HepG2 (cell line): ENCODE data around the gene LDAH. TPM values are rescaled to one million over a fixed set of nuclear protein-coding genes. Genes with fewer than 3 reads are reported as not detected.

ENCODE experiments used
- ATF1 ChIP-seq: IDR thresholded peaks from 2 replicates; pipeline ENCODE4 v1.6.1; 2016; ENCODE audit warnings: mild to moderate bottlenecking, control low read depth
- BCL6 ChIP-seq: IDR thresholded peaks from 2 replicates; pipeline ENCODE4 v1.6.1; 2016; ENCODE audit warnings: missing genetic modification reagents, missing compliant biosample characterization
- BORCS8-MEF2B ChIP-seq: sonication (generic); formaldehyde crosslinking; IDR thresholded peaks from 2 replicates; pipeline ENCODE4 v1.8.0; 2022; ENCODE audit warnings: mild to moderate bottlenecking, missing genetic modification reagents
- CHD4 ChIP-seq: fragments of 200-600 bp; sonication (generic); IDR thresholded peaks from 2 replicates; pipeline ENCODE4 v1.7.0; 2017; ENCODE audit warnings: mild to moderate bottlenecking, low read length, borderline replicate concordance
- DMTF1 ChIP-seq: sonication (generic); formaldehyde crosslinking; IDR thresholded peaks from 2 replicates; pipeline ENCODE4 v1.4.0; 2020; ENCODE audit warnings: mild to moderate bottlenecking, missing genetic modification reagents
- ELF1 ChIP-seq: sonication (generic); formaldehyde crosslinking; IDR thresholded peaks from 2 replicates; pipeline ENCODE4 v1.4.0; 2020; ENCODE audit warnings: missing genetic modification reagents
- FOXO4 ChIP-seq: sonication (generic); formaldehyde crosslinking; conservative IDR thresholded peaks from 2 replicates; pipeline ENCODE4 v1.8.1; 2023; ENCODE audit warnings: missing genetic modification reagents
- MBNL3 ChIP-seq: fragments of 250-450 bp; sonication (Bioruptor Pico); conservative IDR thresholded peaks from 2 replicates; pipeline ENCODE4 v1.8.0; 2022; ENCODE audit warnings: mild to moderate bottlenecking, inconsistent platforms
- MTF2 ChIP-seq: sonication (generic); formaldehyde crosslinking; IDR thresholded peaks from 2 replicates; pipeline ENCODE4 v1.5.0; 2020; ENCODE audit warnings: missing genetic modification reagents, borderline replicate concordance
- POLR2A ChIP-seq, 2 experiments: IDR thresholded peaks; 2 replicates each; pipeline ENCODE4 v1.6.1; 2011; ENCODE audit warnings: low read depth in 2 of 2, low read length in 2 of 2, mild to moderate bottlenecking in 1 of 2, moderate library complexity in 1 of 2; ENCODE audit not compliant: insufficient read depth in 1 of 2
- RCOR2 ChIP-seq: IDR thresholded peaks from 2 replicates; pipeline ENCODE4 v1.6.1; 2016; ENCODE audit warnings: missing biosample characterization, missing genetic modification reagents
- REST ChIP-seq, 2 experiments: IDR thresholded peaks; 2 replicates each; pipeline ENCODE4 v1.6.1; 2011 to 2012; ENCODE audit warnings: low read length in 2 of 2, borderline replicate concordance in 1 of 2, low read depth in 1 of 2, mild to moderate bottlenecking in 1 of 2, moderate library complexity in 1 of 2
- SP140L ChIP-seq: sonication (generic); formaldehyde crosslinking; IDR thresholded peaks from 2 replicates; pipeline ENCODE4 v1.4.0; 2020; ENCODE audit warnings: missing genetic modification reagents, borderline replicate concordance
- SUZ12 ChIP-seq: fragments of 150-350 bp; IDR thresholded peaks from 2 replicates; pipeline ENCODE4 v1.6.1; 2014; ENCODE audit warnings: low read depth, low read length
- TBP ChIP-seq: sonication (generic); formaldehyde crosslinking; IDR thresholded peaks from 2 replicates; pipeline ENCODE4 v1.5.0; 2020; ENCODE audit warnings: missing genetic modification reagents
- ZBTB38 ChIP-seq: sonication (generic); formaldehyde crosslinking; IDR thresholded peaks from 2 replicates; pipeline ENCODE4 v1.5.1; 2020; ENCODE audit warnings: mild to moderate bottlenecking, missing genetic modification reagents
- ZNF280D ChIP-seq: sonication (generic); formaldehyde crosslinking; IDR thresholded peaks from 2 replicates; pipeline ENCODE4 v1.5.1; 2020; ENCODE audit warnings: mild to moderate bottlenecking, missing genetic modification reagents
- ZNF296 ChIP-seq: sonication (generic); formaldehyde crosslinking; conservative IDR thresholded peaks from 2 replicates; pipeline ENCODE4 v1.5.0; 2020; ENCODE audit warnings: mild to moderate bottlenecking, missing genetic modification reagents
- ZNF841 ChIP-seq: sonication (generic); formaldehyde crosslinking; IDR thresholded peaks from 2 replicates; pipeline ENCODE4 v1.8.1; 2023; ENCODE audit warnings: missing genetic modification reagents, borderline replicate concordance
- polyA plus RNA-seq, 8 experiments: library from polyadenylated mRNA; depleted of rRNA in 3 of 8; stranded (reverse) in 7 of 8; unstranded in 1 of 8; fragments of >200 nt; fragmentation: Illumina TruSeq in 4 of 8; extraction: Trizol in 4 of 8; gene quantifications; 2 replicates each; pipeline versions ENCODE4 v1.2.1 to v1.2.3, GENCODE V29; 2011 to 2016; ENCODE audit warnings: low read depth in 4 of 8, missing spikeins in 1 of 8, mixed read lengths in 1 of 8; ENCODE audit not compliant: insufficient read depth in 1 of 8
- total RNA-seq, 5 experiments: library from RNA; depleted of rRNA; stranded (reverse); fragments of >200 nt; fragmentation: Illumina TruSeq; extraction: Trizol; gene quantifications; 2 replicates each; pipeline ENCODE4 v1.2.3, GENCODE V29; 2016; ENCODE audit warnings: low read depth in 1 of 5

The LDAH gene
- total and polyA plus RNA-seq, 2 of the 13 experiments (the other 11 are each of a cell fraction or from before 2014, with no cell fraction given): 28.8 to 46.2 TPM

- TF ChIP-seq ZNF280D (CRISPR knock-in tag) (0 out of 2 replicates have a peak, but pooled peaks have one; percentile 60), MTF2 (CRISPR knock-in tag) (peak; percentile 84; the same call in 1 of the 2 replicates), TBP (no peak), CHD4 (no peak), ATF1 (CRISPR knock-in tag) (no peak), DMTF1 (CRISPR knock-in tag) (no peak), REST (IDR thresholded peaks at IDR 0.05; ENCODE audit: borderline replicate concordance in 1 of 2, low read depth in 1 of 2, low read length in 2 of 2) (no peak), SP140L (CRISPR knock-in tag) (no peak), ELF1 (CRISPR knock-in tag) (peak; percentile 70), BORCS8-MEF2B (CRISPR knock-in tag) (peak; percentile 77; the same call in 1 of the 2 replicates), MBNL3 (CRISPR knock-in tag) (no peak), ZNF841 (CRISPR knock-in tag) (no peak), SUZ12 (no peak), ZBTB38 (CRISPR knock-in tag) (peak; percentile 99), RCOR2 (CRISPR knock-in tag) (peak; percentile 58; the same call in 1 of the 2 replicates), FOXO4 (CRISPR knock-in tag) (0 out of 2 replicates have a peak, but pooled peaks have one; percentile 51), BCL6 (peak; percentile 72), ZNF296 (CRISPR knock-in tag) (0 out of 2 replicates have a peak, but pooled peaks have one; percentile 60), POLR2A (IDR thresholded peaks at IDR 0.05; ENCODE audit: insufficient read depth in 1 of 2, low read depth in 2 of 2, low read length in 2 of 2) (no peak)
Observed at GRCh38 chr2:20635675-20636584, 187.0 kb downstream of the LDAH start (continued).
